PFSK-1 (cell line): Measurements from ENCODE around the gene WDR70.

Experiments used
- POLR2AphosphoS5 ChIP-seq: IDR thresholded peaks from 2 replicates; pipeline ENCODE4 v1.6.1; 2012; ENCODE audit warnings: low read depth, mild to moderate bottlenecking, control low read depth, low read length, moderate library complexity
- REST ChIP-seq, 2 experiments: IDR thresholded peaks; 2 replicates each; pipeline versions ENCODE4 v1.6.1 to v1.8.0; 2011 to 2012; ENCODE audit warnings: low read depth in 2 of 2, low read length in 2 of 2, control low read depth in 1 of 2, inconsistent platforms in 1 of 2, mild to moderate bottlenecking in 1 of 2, moderate library complexity in 1 of 2; ENCODE audit not compliant: insufficient read depth in 1 of 2

- TF ChIP-seq REST (IDR thresholded peaks at IDR 0.05; ENCODE audit: insufficient read depth in 1 of 2, low read depth in 2 of 2, low read length in 2 of 2) (no peak), POLR2AphosphoS5 (no peak)
These were observed 240.2 kb downstream of the WDR70 start for GRCh38 chr5:37619353-37619752.
